ENCODE data around the gene CEP41.
"Not testable (repeated sequence)": the region's sequence is repeated elsewhere in the genome, so short reads cannot be mapped to it uniquely, and the experiment has no call there.

The CEP41 gene

GRCh38 chr7:130380861-130381455, 59.9 kb downstream of the CEP41 start:
- H3K4me1 Mint-ChIP-seq (ENCODE audit: low read depth), result no peaks in the 10 kb centered on the region

GRCh38 chr7:130379921-130380860, 60.6 kb downstream of the CEP41 start, which contains the start of gene CPA1:
CPA1 (plus strand) TSS chr7:130380494; CDS start chr7:130380521, 27 bp downstream.
- no peaks in the 10 kb centered on the region for H3K27me3 Mint-ChIP-seq
- no peak within 1 kb of the TSS for H3K4me3 Mint-ChIP-seq
- H3K36me3 Mint-ChIP-seq (ENCODE audit: low read depth), result no peaks in the 10 kb centered on the region
- H3K9me3 Mint-ChIP-seq, result peaks cover 7% of the 10 kb centered on the region
- no peaks in the 10 kb centered on the region for H3K4me1 Mint-ChIP-seq (ENCODE audit: low read depth)
- H3K27ac Mint-ChIP-seq, result no peak within 1 kb of the TSS

More at GRCh38 chr7:130380861-130381455, 59.9 kb downstream of the CEP41 start:
- peaks cover 7% of the 10 kb centered on the region for H3K9me3 Mint-ChIP-seq
- no peaks in the 10 kb centered on the region for H3K36me3 Mint-ChIP-seq (ENCODE audit: low read depth)
- H3K27me3 Mint-ChIP-seq, result no peaks in the 10 kb centered on the region
- H3K4me3 Mint-ChIP-seq, result no peak overlapping the region
- no peak overlapping the region for H3K27ac Mint-ChIP-seq

GRCh38 chr7:130379532-130379920, 61.3 kb downstream of the CEP41 start:
- Mint-ChIP-seq H3K4me1 (ENCODE audit: low read depth) (no peaks in the 10 kb centered on the region), H3K36me3 (ENCODE audit: low read depth) (no peaks in the 10 kb centered on the region), H3K27me3 (no peaks in the 10 kb centered on the region), H3K9me3 (peaks cover 7% of the 10 kb centered on the region), H3K4me3 (no peak overlapping the region), H3K27ac (no peak overlapping the region)

- Mint-ChIP-seq H3K4me3 (no peak overlapping the region), H3K4me1 (ENCODE audit: low read depth) (no peaks in the 10 kb centered on the region), H3K27me3 (no peaks in the 10 kb centered on the region), H3K27ac (no peak overlapping the region), H3K9me3 (peaks cover 7% of the 10 kb centered on the region), H3K36me3 (ENCODE audit: low read depth) (no peaks in the 10 kb centered on the region)
Measured at GRCh38 chr7:130379019-130379418, 61.8 kb downstream of the CEP41 start.

GRCh38 chr7:130377178-130377577, 63.6 kb downstream of the CEP41 start:
- H3K27me3 Mint-ChIP-seq, result no peaks in the 10 kb centered on the region

GRCh38 chr7:130376461-130376860, 64.4 kb downstream of the CEP41 start:
- H3K27ac Mint-ChIP-seq; H3K27me3 Mint-ChIP-seq; H3K4me3 Mint-ChIP-seq; H3K36me3 Mint-ChIP-seq (ENCODE audit: low read depth); H3K9me3 Mint-ChIP-seq; H3K4me1 Mint-ChIP-seq (ENCODE audit: low read depth): not testable (repeated sequence)

More at GRCh38 chr7:130377178-130377577, 63.6 kb downstream of the CEP41 start:
- no peak overlapping the region for H3K27ac Mint-ChIP-seq
- H3K4me3 Mint-ChIP-seq, result no peak overlapping the region
- H3K9me3 Mint-ChIP-seq, result peaks cover 7% of the 10 kb centered on the region
- no peaks in the 10 kb centered on the region for H3K36me3 Mint-ChIP-seq (ENCODE audit: low read depth)
- no peaks in the 10 kb centered on the region for H3K4me1 Mint-ChIP-seq (ENCODE audit: low read depth)

DNA sequence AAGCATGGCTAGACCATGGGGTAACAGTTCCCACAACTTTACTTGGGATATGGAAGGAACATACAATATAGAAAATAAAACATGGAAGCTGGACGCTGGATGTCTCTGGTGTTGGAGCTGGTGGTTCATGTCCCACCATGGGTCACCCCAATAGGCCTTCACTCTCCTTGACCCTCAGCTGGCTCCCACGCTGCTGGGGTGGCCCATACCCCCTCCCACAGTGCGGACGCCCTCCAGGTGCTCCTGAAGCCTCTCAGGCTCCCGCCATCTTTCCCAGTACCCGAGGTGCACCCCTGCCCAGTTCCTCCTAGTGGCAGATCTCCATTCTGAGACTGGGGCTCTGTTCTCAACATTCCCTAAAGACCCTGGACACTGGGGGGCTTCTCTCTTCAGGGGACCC, 66.3 kb downstream of the CEP41 start:
- Mint-ChIP-seq H3K4me3 (no peak overlapping the region), H3K4me1 (ENCODE audit: low read depth) (peaks cover 6% of the 10 kb centered on the region)

DNA sequence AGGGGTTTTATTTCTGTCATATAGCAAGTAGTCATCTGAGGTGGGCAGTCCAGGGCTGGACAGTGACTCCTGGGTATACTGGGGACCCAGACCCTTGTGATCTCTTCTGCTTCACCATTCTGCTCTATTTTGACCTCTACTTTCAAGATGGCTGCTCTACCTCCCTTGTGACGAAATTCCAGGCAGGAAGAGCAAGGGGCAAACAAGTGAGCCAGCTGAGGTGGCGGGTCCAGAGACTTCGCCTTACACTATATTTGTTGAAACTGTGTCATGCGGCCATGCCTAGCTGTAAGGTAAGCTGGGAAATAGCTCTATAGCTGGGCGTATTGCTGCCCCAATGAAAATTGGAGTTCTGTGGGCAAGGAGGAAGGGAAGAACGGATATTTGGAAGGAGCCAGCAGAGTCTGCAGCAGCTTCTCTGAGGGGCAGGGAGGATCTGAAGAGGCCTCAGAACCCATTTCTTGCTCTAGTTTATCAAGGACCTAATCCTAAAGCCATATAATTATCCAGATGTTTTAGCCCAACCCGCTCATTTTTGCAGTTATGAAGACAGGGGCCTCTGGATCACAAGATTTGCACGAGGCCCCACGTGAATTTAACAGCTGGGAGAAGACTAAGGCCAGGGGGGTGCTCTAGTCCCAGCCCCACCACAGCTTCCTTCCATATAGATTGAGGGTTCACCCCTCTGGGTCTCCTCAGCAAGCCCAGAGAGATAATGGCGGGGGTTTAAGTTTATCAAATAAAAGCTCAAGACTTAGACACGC, 68.2 kb downstream of the CEP41 start:
- Mint-ChIP-seq H3K4me1 (ENCODE audit: low read depth) (peaks cover 17% of the 10 kb centered on the region), H3K27ac (no peak overlapping the region), H3K9me3 (peaks cover 7% of the 10 kb centered on the region), H3K27me3 (no peaks in the 10 kb centered on the region), H3K4me3 (no peak overlapping the region), H3K36me3 (ENCODE audit: low read depth) (no peaks in the 10 kb centered on the region)

More for the DNA sequence above, 66.3 kb downstream of the CEP41 start:
- Mint-ChIP-seq H3K27me3 (no peaks in the 10 kb centered on the region), H3K36me3 (ENCODE audit: low read depth) (no peaks in the 10 kb centered on the region), H3K9me3 (peaks cover 7% of the 10 kb centered on the region), H3K27ac (no peak overlapping the region)

DNA sequence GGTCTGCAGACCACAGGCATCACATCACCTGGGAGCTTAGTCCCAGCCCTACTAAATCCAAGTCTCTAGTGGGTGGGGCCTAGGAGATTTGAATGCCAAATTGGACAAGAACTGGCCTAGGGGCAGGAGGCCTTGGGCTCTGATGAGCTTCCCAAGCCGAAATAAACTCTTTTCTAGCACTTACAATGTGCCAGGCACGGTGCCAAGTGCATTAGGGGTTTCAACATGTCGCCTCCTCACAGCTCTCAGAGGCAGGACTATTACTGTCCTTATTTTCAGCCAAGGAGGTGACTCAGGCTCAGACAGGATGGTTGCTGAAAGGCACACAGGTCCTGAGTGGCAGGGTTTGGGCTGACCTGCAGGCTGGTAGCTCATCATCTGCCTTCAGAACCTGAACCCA, 69.8 kb downstream of the CEP41 start:
- H3K27me3 Mint-ChIP-seq, result no peaks in the 10 kb centered on the region
- no peak overlapping the region for H3K4me3 Mint-ChIP-seq

DNA sequence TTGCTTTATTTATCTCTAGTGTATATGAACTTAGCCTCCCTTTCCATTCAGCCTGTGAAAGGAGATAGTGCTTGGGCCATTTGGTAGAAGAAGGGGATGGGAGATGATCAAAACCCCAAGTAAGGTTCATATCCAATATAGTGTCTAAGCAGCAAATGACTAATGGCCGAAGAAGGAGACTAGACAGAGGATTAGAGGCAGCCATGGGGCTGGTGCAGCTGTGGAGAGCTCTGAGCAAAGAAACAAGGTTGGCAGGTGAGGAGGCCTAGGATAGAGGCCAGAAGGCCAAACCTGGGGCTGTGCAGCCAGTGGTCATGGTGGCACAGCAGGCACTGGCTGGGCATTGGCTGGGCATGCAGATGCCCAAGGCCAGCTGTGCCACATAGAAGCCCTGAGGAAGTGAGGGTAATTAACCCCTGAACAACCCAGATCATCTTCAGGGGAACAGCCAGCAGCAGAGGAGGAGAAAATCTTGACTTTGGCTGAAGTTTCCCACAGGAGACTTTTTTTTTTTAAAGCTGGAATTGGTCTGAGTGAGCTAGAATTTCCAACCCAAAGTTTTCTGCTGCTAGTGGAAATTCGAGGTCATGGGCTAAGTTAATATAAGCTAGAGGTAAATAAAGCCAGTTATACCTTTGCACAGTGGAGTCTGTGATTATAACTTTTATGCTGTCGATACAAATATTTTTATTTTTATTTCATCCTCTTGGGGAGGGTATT, 70.8 kb downstream of the CEP41 start:
- Mint-ChIP-seq H3K27me3 (no peaks in the 10 kb centered on the region), H3K4me1 (ENCODE audit: low read depth) (peaks cover 17% of the 10 kb centered on the region), H3K4me3 (no peak overlapping the region), H3K36me3 (ENCODE audit: low read depth) (no peaks in the 10 kb centered on the region), H3K9me3 (no peaks in the 10 kb centered on the region), H3K27ac (no peak overlapping the region)

More for the DNA sequence above, 69.8 kb downstream of the CEP41 start:
- no peaks in the 10 kb centered on the region for H3K36me3 Mint-ChIP-seq (ENCODE audit: low read depth)
- peaks cover under 1% of the 10 kb centered on the region for H3K9me3 Mint-ChIP-seq
- no peak overlapping the region for H3K27ac Mint-ChIP-seq
- H3K4me1 Mint-ChIP-seq (ENCODE audit: low read depth), result peaks cover 17% of the 10 kb centered on the region

- H3K4me1 Mint-ChIP-seq (ENCODE audit: low read depth), result peaks cover 17% of the 10 kb centered on the region
- no peak overlapping the region for H3K27ac Mint-ChIP-seq
- no peaks in the 10 kb centered on the region for H3K27me3 Mint-ChIP-seq
- H3K9me3 Mint-ChIP-seq, result no peaks in the 10 kb centered on the region
- no peak overlapping the region for H3K4me3 Mint-ChIP-seq
- no peaks in the 10 kb centered on the region for H3K36me3 Mint-ChIP-seq (ENCODE audit: low read depth)
Measured at GRCh38 chr7:130369110-130369711, 71.6 kb downstream of the CEP41 start.

- H3K9me3 Mint-ChIP-seq, result no peaks in the 10 kb centered on the region
- no peak overlapping the region for H3K27ac Mint-ChIP-seq
- no peaks in the 10 kb centered on the region for H3K36me3 Mint-ChIP-seq (ENCODE audit: low read depth)
- peaks cover 25% of the 10 kb centered on the region for H3K4me1 Mint-ChIP-seq (ENCODE audit: low read depth)
- no peaks in the 10 kb centered on the region for H3K27me3 Mint-ChIP-seq
- no peak overlapping the region for H3K4me3 Mint-ChIP-seq
Measured at GRCh38 chr7:130367836-130368746, 72.7 kb downstream of the CEP41 start.

GRCh38 chr7:130367088-130367755, 73.6 kb downstream of the CEP41 start:
- Mint-ChIP-seq H3K9me3 (no peaks in the 10 kb centered on the region), H3K4me1 (ENCODE audit: low read depth) (peaks cover 25% of the 10 kb centered on the region), H3K36me3 (ENCODE audit: low read depth) (no peaks in the 10 kb centered on the region), H3K27me3 (no peaks in the 10 kb centered on the region), H3K4me3 (no peak overlapping the region), H3K27ac (peak overlapping the region; percentile 4)
